ENCODE data around the gene STK10. TPM values are rescaled to one million over a fixed set of nuclear protein-coding genes. Genes with fewer than 3 reads are reported as not detected.

Gene STK10
- total RNA-seq, 1 experiment from 2014 or later = 22.9 TPM

GRCh38 chr5:172141949-172142319 lies 46.1 kb downstream of the STK10 start (continued):
- TF ChIP-seq POLR2AphosphoS5 (IDR thresholded peaks at IDR 0.05; ENCODE audit: low read depth, low read length) = no peak
- TF ChIP-seq ZFX (IDR thresholded peaks at IDR 0.05) = no peak
- no peak for TF ChIP-seq EZH2 (IDR thresholded peaks at IDR 0.05)
- no peak for TF ChIP-seq POLR2A (IDR thresholded peaks at IDR 0.05; ENCODE audit: borderline replicate concordance, extremely low read depth, insufficient read depth, insufficient read length)
- TF ChIP-seq EZH2phosphoT487 (IDR thresholded peaks at IDR 0.05; ENCODE audit: borderline replicate concordance) = no peak

GRCh38 chr5:172140866-172141265 lies 47.2 kb downstream of the STK10 start:
- ChIA-PET RAD21 (ENCODE audit: low non-redundant PET in 1 of 2, low total read pairs in 2 of 2, uncharacterized antibody in 2 of 2, unreplicated experiment in 2 of 2) (no interaction called here), POLR2A (no interaction called here), CTCF (no interaction called here)
- H3K36me3 ChIP-seq (ENCODE audit: control insufficient read depth in 1 of 2, insufficient read depth in 2 of 2, low read length in 2 of 2) = no peaks in the 10 kb centered on the region
- H3K4me2 ChIP-seq (ENCODE audit: low read length) = no peak overlapping the region
- H3K79me2 ChIP-seq (ENCODE audit: insufficient read depth, low read length) = no peaks in the 10 kb centered on the region
- H3K4me3 ChIP-seq (replicated peaks in 1 of 2; ENCODE audit: low read depth in 1 of 2, low read length in 2 of 2) = no peak overlapping the region
- ATAC-seq (no peak), DNase-seq (ENCODE audit: low read depth, low spot score) (no peak)
- H3K27ac ChIP-seq (ENCODE audit: low read depth, low read length) = no peak overlapping the region
- H3K9me3 ChIP-seq (ENCODE audit: control insufficient read depth in 1 of 2, insufficient read depth in 1 of 2, low read depth in 1 of 2, low read length in 2 of 2) = no peaks in the 10 kb centered on the region
- H3K9ac ChIP-seq (ENCODE audit: low read length) = no peak overlapping the region
- H3K27me3 ChIP-seq (ENCODE audit: insufficient read depth, low read length) = no peaks in the 10 kb centered on the region
- intact Hi-C loops (cut with micrococcal nuclease) = no loop called here
- no peaks in the 10 kb centered on the region for H3K4me1 ChIP-seq (ENCODE audit: control insufficient read depth in 1 of 2, insufficient read depth in 2 of 2, low read length in 2 of 2)
- H3K9me2 ChIP-seq (ENCODE audit: insufficient read depth) = no peaks in the 10 kb centered on the region
- no peaks in the 10 kb centered on the region for H4K20me1 ChIP-seq (ENCODE audit: insufficient read depth)
- TF ChIP-seq ZFX (IDR thresholded peaks at IDR 0.05) = no peak
- TF ChIP-seq JUND (IDR thresholded peaks at IDR 0.05) = no peak
- TF ChIP-seq POLR2AphosphoS5 (IDR thresholded peaks at IDR 0.05; ENCODE audit: low read depth, low read length) = no peak
- no peak for TF ChIP-seq CBX3 (IDR thresholded peaks at IDR 0.05; ENCODE audit: low read depth)
- no peak for TF ChIP-seq TCF7L2 (IDR thresholded peaks at IDR 0.05; ENCODE audit: borderline replicate concordance, extremely low read depth, insufficient read depth, insufficient read length)
- no peak for TF ChIP-seq MAX (IDR thresholded peaks at IDR 0.05)
- TF ChIP-seq SRF (IDR thresholded peaks at IDR 0.05; ENCODE audit: low read depth) = no peak
- no peak for TF ChIP-seq CEBPB (IDR thresholded peaks at IDR 0.05; ENCODE audit: low read depth)
- no peak for TF ChIP-seq EZH2phosphoT487 (IDR thresholded peaks at IDR 0.05; ENCODE audit: borderline replicate concordance)
- no peak for TF ChIP-seq ZBTB33 (IDR thresholded peaks at IDR 0.05; ENCODE audit: extremely low read depth, insufficient replicate concordance, low read length)
- no peak for TF ChIP-seq FOSL1 (IDR thresholded peaks at IDR 0.05; ENCODE audit: low read depth)
- no peak for TF ChIP-seq SP1 (IDR thresholded peaks at IDR 0.05; ENCODE audit: low read depth)
- no peak for TF ChIP-seq ATF3 (IDR thresholded peaks at IDR 0.05)
- BruUV-seq (replicated peaks) = no TSS peak
- H2AFZ ChIP-seq (ENCODE audit: low read depth, low read length, poor library complexity, severe bottlenecking) = no peak overlapping the region
